Measurements from ENCODE around the gene PLPPR5. TPM values are rescaled to one million over a fixed set of nuclear protein-coding genes. Genes with fewer than 3 reads are reported as not detected.

The PLPPR5 gene
- total and polyA plus RNA-seq, 10 of the 15 experiments (the other 5 are each of a cell fraction or from before 2014, with no cell fraction given): under 0.01 to 0.11 (median 0.02) TPM; not detected in 7

DNA sequence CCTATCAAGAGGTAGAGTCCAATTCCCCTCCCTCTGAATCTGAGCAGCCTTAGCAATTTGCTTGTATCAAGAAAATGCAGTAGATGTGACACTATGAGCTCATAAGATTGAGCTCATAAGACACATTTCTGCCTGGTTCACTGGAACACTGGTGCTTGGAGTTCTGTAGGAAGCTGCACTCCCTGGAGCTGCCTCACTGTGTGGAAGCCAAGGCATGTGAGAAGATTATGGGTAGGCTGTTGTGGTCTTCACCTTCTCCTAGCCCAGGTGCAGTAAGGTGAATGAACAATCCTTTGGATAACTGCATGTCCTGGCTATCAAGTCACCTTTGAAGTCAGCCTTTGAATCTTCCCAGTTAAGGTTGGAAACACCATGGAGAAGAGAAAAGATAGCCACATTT is 67.3 kb downstream of the PLPPR5 start:
- Histone ChIP-seq H3K4me3 (no peak overlapping the region), H2AFZ (ENCODE audit: control insufficient read depth, low read depth, low read length) (no peak overlapping the region), H3K4me2 (ENCODE audit: control insufficient read depth, insufficient read depth) (no peak overlapping the region), H3K27me3 (replicated peaks in 1 of 2; ENCODE audit: control insufficient read depth in 2 of 2, insufficient read depth in 2 of 2, low read length in 1 of 2) (no peaks in the 10 kb centered on the region), H3K9me3 (replicated peaks; ENCODE audit: control insufficient read depth, insufficient read depth, low read length) (no peaks in the 10 kb centered on the region), H3K79me2 (ENCODE audit: control insufficient read depth, insufficient read depth, low read length) (no peaks in the 10 kb centered on the region), H3K9ac (ENCODE audit: control insufficient read depth, insufficient read depth, low read length) (no peak overlapping the region), H3K4me1 (ENCODE audit: control insufficient read depth, insufficient read depth, low read length) (no peaks in the 10 kb centered on the region), H4K20me1 (ENCODE audit: control insufficient read depth, insufficient read depth) (no peaks in the 10 kb centered on the region), H3K36me3 (ENCODE audit: control insufficient read depth in 2 of 2, insufficient read depth in 2 of 2, low read length in 1 of 2) (no peaks in the 10 kb centered on the region), H3K27ac (ENCODE audit: control insufficient read depth, insufficient read depth) (no peak overlapping the region)
- ChIA-PET SMC1A (ENCODE audit: uncharacterized antibody, unreplicated experiment) (interaction anchor here (1.2 kb wide), 1 partner anchor 21 kb away, joined by 3 read pairs; no protein-coding TSS in a partner anchor), CTCF (interaction anchor here (0.5 to 1.2 kb wide), 2 partner anchors 14 to 39 kb away, joined by 3 read pairs; no protein-coding TSS in a partner anchor), RAD21 (ENCODE audit: unreplicated experiment) (no interaction called here), POLR2A (no interaction called here)
- intact Hi-C loops (cut with micrococcal nuclease; ENCODE audit: unreplicated experiment) (no loop called here), in situ Hi-C loops (cut with MboI) (no loop called here)
- TF ChIP-seq, protein P1, sequence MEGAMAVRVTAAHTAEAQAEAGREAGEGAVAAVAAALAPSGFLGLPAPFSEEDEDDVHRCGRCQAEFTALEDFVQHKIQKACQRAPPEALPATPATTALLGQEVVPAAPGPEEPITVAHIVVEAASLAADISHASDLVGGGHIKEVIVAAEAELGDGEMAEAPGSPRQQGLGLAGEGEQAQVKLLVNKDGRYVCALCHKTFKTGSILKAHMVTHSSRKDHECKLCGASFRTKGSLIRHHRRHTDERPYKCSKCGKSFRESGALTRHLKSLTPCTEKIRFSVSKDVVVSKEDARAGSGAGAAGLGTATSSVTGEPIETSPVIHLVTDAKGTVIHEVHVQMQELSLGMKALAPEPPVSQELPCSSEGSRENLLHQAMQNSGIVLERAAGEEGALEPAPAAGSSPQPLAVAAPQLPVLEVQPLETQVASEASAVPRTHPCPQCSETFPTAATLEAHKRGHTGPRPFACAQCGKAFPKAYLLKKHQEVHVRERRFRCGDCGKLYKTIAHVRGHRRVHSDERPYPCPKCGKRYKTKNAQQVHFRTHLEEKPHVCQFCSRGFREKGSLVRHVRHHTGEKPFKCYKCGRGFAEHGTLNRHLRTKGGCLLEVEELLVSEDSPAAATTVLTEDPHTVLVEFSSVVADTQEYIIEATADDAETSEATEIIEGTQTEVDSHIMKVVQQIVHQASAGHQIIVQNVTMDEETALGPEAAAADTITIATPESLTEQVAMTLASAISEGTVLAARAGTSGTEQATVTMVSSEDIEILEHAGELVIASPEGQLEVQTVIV (IDR thresholded peaks at IDR 0.05; ENCODE audit: borderline replicate concordance, partially characterized antibody): no peak
- TF ChIP-seq ZBTB33 (IDR thresholded peaks at IDR 0.05) (no peak), IRF5 (IDR thresholded peaks at IDR 0.05; ENCODE audit: borderline replicate concordance) (no peak), TCF12 (IDR thresholded peaks at IDR 0.05; ENCODE audit: low read depth, low read length) (no peak), SREBF2 (IDR thresholded peaks at IDR 0.05; ENCODE audit: low read length) (no peak), BCL3 (IDR thresholded peaks at IDR 0.05; ENCODE audit: borderline replicate concordance, insufficient read depth, low read depth, low read length, poor library complexity, severe bottlenecking) (no peak), SIN3A (IDR thresholded peaks at IDR 0.05; ENCODE audit: low read depth, low read length) (no peak), ZNF384 (IDR thresholded peaks at IDR 0.05; ENCODE audit: borderline replicate concordance, low read depth, low read length) (no peak), CHD1 (IDR thresholded peaks at IDR 0.05; ENCODE audit: low read depth, low read length) (no peak), ZSCAN29 (IDR thresholded peaks at IDR 0.05) (no peak), RCOR1 (conservative IDR thresholded peaks at IDR 0.05; ENCODE audit: low read depth, low read length) (no peak)
- TF ChIP-seq, protein P2, sequence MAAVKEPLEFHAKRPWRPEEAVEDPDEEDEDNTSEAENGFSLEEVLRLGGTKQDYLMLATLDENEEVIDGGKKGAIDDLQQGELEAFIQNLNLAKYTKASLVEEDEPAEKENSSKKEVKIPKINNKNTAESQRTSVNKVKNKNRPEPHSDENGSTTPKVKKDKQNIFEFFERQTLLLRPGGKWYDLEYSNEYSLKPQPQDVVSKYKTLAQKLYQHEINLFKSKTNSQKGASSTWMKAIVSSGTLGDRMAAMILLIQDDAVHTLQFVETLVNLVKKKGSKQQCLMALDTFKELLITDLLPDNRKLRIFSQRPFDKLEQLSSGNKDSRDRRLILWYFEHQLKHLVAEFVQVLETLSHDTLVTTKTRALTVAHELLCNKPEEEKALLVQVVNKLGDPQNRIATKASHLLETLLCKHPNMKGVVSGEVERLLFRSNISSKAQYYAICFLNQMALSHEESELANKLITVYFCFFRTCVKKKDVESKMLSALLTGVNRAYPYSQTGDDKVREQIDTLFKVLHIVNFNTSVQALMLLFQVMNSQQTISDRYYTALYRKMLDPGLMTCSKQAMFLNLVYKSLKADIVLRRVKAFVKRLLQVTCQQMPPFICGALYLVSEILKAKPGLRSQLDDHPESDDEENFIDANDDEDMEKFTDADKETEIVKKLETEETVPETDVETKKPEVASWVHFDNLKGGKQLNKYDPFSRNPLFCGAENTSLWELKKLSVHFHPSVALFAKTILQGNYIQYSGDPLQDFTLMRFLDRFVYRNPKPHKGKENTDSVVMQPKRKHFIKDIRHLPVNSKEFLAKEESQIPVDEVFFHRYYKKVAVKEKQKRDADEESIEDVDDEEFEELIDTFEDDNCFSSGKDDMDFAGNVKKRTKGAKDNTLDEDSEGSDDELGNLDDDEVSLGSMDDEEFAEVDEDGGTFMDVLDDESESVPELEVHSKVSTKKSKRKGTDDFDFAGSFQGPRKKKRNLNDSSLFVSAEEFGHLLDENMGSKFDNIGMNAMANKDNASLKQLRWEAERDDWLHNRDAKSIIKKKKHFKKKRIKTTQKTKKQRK (IDR thresholded peaks at IDR 0.05; ENCODE audit: low read depth, low read length): no peak
- DNase-seq (ENCODE audit: low read depth, low spot score) (no peak), ATAC-seq (no peak), FAIRE-seq (no peak)
- no TSS peak for BruUV-seq (replicated peaks)

Data from GM12878 (cell line).